ENCODE measurements around the gene IL11RA.

Gene IL11RA

DNA sequence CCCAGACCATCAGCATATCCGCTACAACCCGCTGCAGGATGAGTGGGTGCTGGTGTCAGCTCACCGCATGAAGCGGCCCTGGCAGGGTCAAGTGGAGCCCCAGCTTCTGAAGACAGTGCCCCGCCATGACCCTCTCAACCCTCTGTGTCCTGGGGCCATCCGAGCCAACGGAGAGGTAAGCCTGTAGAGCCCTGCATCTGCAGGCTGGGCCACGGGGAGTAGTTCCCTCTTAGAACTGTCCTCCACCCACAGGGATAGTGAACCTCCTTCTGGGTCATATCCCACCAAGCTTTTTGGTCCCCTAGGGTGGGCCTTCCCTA lies 4.9 kb upstream of the IL11RA start:
- FAIRE-seq (peak; percentile 65), DNase-seq (ENCODE audit: insufficient read length) (no peak)
- no peak for TF ChIP-seq TAF1 (IDR thresholded peaks at IDR 0.05; ENCODE audit: borderline replicate concordance, low read depth, low read length)
- TF ChIP-seq POLR2AphosphoS5 (IDR thresholded peaks at IDR 0.05; ENCODE audit: low read depth, low read length), result no peak
- TF ChIP-seq POLR2A (IDR thresholded peaks at IDR 0.05; ENCODE audit: low read depth, low read length), result no peak

DNA sequence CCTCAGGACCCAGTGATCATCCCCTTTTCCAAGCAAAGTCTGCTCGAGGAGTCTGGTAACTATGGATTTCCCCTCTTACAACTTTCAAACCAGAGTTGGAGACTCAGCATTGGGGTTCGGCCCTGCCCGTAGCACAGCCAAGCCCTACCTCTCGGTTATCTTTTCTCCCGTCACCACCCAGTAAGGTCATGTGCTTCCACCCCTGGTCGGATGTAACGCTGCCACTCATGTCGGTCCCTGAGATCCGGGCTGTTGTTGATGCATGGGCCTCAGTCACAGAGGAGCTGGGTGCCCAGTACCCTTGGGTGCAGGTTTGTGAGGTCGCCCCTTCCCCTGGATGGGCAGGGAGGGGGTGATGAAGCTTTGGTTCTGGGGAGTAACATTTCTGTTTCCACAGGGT lies 4.3 kb upstream of the IL11RA start:
- no peak for TF ChIP-seq TAF1 (IDR thresholded peaks at IDR 0.05; ENCODE audit: borderline replicate concordance, low read depth, low read length)
- FAIRE-seq, result no peak
- no peak for DNase-seq (ENCODE audit: insufficient read length)

DNA sequence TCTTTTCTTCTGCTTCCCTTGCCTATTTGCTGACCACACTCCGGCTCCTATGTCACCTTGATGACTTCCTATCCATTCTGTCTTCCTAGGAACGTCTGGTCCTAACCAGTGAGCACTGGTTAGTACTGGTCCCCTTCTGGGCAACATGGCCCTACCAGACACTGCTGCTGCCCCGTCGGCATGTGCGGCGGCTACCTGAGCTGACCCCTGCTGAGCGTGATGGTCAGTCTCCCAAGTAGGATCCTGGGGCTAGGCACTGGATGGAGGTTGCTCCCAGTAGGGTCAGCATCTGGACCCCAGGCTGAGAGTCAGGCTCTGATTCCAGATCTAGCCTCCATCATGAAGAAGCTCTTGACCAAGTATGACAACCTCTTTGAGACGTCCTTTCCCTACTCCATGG lies 3.3 kb upstream of the IL11RA start:
- TF ChIP-seq POLR2A (IDR thresholded peaks at IDR 0.05; ENCODE audit: low read depth, low read length), result no peak
- TF ChIP-seq TAF1 (IDR thresholded peaks at IDR 0.05; ENCODE audit: borderline replicate concordance, low read depth, low read length), result no peak
- no peak for TF ChIP-seq POLR2AphosphoS5 (IDR thresholded peaks at IDR 0.05; ENCODE audit: low read depth, low read length)
- no peak for FAIRE-seq
- DNase-seq (ENCODE audit: insufficient read length), result no peak

DNA sequence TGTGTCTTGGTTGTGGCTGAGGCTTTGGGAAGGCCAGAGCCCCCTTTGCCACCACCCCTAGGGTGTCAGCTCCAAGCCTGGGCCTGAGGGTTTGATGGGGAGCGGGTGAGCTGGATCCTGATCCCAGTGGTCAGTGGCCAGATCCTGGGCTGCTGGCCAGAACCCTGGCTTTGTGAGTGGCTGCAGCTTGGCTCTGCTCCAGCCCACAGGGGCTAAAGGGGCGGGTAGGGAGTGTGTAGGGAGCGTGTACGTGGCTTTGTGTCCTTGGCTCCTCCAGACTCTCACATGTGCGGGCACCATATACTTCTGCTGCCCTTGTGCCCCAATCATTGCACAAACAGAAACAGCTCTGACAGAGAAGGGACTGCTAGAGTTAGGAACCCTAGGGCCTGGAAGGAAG lies 1.2 kb upstream of the IL11RA start:
- DNase-seq (ENCODE audit: insufficient read length) (no peak), FAIRE-seq (no peak)
- TF ChIP-seq POLR2AphosphoS5 (IDR thresholded peaks at IDR 0.05; ENCODE audit: low read depth, low read length) (no peak), POLR2A (IDR thresholded peaks at IDR 0.05; ENCODE audit: low read depth, low read length) (no peak), TAF1 (IDR thresholded peaks at IDR 0.05; ENCODE audit: borderline replicate concordance, low read depth, low read length) (no peak)

DNA sequence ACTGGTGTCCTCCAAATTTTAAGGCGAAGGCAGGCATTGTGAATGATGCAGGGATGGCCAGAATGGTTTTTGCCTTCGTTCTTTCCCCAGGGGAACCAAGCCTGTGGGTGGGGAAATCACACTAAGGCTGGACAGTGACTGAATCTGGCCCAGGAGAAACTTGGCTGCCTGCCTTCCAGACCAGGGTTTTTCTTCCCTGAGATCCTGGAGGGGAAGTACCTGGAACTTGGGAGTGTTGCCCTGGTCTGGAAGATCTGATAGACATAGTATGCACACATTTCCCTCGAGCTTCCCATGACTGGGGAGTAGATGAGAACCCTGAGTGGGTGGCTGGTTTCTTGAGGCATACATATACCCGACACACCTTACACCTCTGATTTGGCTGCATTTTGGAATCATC lies 664 bp upstream of the IL11RA start:
- FAIRE-seq (no peak), DNase-seq (ENCODE audit: insufficient read length) (no peak)
- no peak for TF ChIP-seq POLR2A (IDR thresholded peaks at IDR 0.05; ENCODE audit: low read depth, low read length)
- TF ChIP-seq POLR2AphosphoS5 (IDR thresholded peaks at IDR 0.05; ENCODE audit: low read depth, low read length), result no peak
- no peak for TF ChIP-seq TAF1 (IDR thresholded peaks at IDR 0.05; ENCODE audit: borderline replicate concordance, low read depth, low read length)

DNA sequence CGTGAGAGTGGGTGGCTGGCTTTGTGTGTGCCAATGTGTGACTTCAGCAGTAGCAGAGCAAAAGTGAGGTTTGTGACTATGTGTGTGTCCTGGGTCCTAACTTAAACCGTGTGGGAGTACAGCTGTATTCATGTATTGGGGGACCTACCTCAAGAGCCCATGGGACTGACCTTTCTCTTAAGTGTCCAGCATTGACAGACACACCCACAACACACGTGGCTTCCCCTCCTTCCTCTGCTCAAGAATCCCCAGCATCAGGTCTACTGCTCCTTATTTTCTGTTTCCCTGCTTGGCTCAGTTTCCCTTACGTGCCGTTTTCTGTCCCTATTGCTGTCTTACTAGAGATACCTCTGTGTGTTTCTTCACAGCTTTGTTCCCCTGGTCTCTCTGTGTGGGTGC lies 616 bp downstream of the IL11RA start:
- FAIRE-seq (no peak), DNase-seq (ENCODE audit: insufficient read length) (no peak)
- TF ChIP-seq POLR2A (IDR thresholded peaks at IDR 0.05; ENCODE audit: low read depth, low read length), result no peak
- TF ChIP-seq TAF1 (IDR thresholded peaks at IDR 0.05; ENCODE audit: borderline replicate concordance, low read depth, low read length), result no peak
- TF ChIP-seq POLR2AphosphoS5 (IDR thresholded peaks at IDR 0.05; ENCODE audit: low read depth, low read length), result no peak

DNA sequence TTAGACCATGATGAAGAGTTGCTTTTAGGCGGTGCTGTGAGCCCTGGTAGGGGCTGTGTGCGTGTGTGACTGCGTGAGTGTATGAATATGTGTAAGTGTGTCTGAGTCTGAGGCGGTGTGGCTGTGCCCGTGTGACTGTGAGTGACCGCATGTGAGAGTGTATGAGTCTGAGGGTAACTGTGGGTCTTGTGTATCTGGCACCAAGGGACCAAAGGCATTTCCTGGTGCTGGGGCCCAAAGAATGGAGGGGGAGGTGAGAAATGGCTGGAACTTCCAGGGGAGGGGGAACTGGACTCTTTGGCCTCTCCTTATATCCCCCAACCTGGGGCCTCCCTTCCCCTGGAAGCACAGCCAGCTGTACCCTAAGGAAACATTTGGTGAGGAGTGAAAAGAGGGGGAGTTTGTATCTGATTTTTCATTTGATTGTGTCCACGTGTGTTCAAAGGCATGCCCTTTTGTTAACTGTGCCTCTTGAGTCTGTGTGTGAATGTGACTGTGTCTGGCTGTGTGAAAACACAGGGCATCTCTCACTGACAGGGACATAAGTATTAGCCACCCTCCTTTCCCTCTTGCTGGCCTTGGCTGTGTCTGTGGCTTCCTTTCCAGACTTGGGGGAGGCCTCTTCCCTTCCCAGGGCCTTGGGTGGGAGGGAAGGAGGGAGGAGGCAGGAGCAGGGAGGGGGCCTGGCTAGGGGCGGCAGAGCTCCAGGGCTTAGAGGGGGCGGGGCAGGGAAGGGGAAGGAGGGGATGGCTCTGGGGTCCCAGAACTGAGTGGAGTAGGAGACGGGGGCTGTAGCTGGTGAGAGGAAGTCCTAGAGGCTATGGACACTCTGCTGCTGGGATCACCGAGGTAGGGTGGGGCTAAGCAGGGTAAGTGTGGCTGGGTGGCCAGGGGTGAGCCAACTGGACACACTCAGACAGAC lies 1.4 kb downstream of the IL11RA start:
- no peak for TF ChIP-seq POLR2A (IDR thresholded peaks at IDR 0.05; ENCODE audit: low read depth, low read length)
- no peak for TF ChIP-seq TAF1 (IDR thresholded peaks at IDR 0.05; ENCODE audit: borderline replicate concordance, low read depth, low read length)
- no peak for TF ChIP-seq POLR2AphosphoS5 (IDR thresholded peaks at IDR 0.05; ENCODE audit: low read depth, low read length)
- DNase-seq (ENCODE audit: insufficient read length), result no peak
- no peak for FAIRE-seq

DNA sequence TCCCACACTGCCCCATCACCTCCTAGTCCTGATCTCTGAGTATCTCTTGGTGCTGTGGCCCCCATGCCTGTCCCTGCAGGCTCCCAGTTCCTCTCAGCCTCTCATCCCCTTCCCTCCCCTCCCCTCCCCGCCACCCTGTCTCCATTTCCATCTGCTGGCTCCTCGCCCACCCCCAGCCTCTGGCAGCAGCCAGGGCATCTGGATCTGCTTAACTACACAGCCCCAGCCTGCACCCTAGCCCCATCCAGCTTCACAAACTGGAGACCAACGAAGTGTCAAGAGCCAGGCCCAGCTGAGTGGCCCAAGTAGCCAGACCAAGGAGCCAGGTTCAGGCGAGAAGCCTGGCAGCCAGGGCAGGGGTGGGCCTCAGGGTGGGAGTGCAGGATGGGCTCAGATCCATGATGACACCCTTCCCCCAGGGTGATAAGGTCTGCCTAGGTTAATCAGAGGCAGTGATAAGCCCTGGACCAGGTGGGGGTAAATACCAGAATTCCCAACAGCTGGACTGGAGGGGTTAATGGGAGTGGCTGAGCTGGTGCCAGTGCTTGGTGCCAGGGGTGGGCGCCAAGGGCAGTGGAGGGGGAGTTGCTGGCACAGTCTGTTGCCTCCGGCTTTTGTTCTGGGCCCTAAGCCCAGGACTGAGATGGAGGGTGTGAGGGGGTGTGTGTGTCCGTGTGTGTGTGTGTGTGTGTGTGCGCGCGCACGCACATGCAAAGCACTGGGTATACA lies 2.5 kb downstream of the IL11RA start:
- FAIRE-seq (no peak), DNase-seq (ENCODE audit: insufficient read length) (no peak)
- TF ChIP-seq POLR2AphosphoS5 (IDR thresholded peaks at IDR 0.05; ENCODE audit: low read depth, low read length) (no peak), POLR2A (IDR thresholded peaks at IDR 0.05; ENCODE audit: low read depth, low read length) (no peak), TAF1 (IDR thresholded peaks at IDR 0.05; ENCODE audit: borderline replicate concordance, low read depth, low read length) (no peak)

DNA sequence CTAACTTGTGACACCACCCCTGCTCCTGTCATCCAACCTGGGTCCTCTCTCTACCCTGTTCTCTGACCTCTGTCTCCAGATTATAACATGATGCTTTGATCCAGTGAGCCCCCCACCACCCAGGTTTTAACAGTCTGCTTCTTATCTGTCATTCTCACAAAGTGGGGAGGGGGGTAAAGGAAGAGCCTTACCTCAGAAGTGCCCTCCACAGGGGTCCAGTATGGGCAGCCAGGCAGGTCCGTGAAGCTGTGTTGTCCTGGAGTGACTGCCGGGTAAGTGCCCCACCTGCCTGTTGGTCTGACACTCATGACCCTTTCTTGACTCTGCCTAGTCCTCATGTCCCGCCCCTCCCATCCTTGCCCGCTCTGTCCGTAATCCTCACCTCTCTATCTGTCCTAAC lies 3.4 kb downstream of the IL11RA start:
- DNase-seq (ENCODE audit: insufficient read length) (no peak), FAIRE-seq (no peak)
- TF ChIP-seq POLR2A (IDR thresholded peaks at IDR 0.05; ENCODE audit: low read depth, low read length) (no peak), TAF1 (IDR thresholded peaks at IDR 0.05; ENCODE audit: borderline replicate concordance, low read depth, low read length) (no peak), POLR2AphosphoS5 (IDR thresholded peaks at IDR 0.05; ENCODE audit: low read depth, low read length) (no peak)

DNA sequence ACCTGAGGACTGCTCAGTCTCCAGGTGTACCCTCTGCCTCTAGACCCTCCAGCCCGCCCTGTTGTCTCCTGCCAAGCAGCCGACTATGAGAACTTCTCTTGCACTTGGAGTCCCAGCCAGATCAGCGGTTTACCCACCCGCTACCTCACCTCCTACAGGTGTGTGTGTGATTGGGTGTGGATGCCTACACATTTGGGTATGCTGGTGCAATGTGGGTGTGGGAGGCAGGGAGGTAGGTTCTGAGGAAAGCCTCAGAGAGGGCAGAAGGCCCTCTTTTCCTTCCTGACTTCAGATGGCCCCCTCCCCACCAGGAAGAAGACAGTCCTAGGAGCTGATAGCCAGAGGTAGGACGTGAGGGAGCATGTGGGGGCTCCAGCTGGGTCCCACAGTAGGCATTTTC lies 5.0 kb downstream of the IL11RA start:
- DNase-seq (ENCODE audit: insufficient read length) (no peak), FAIRE-seq (no peak)
- TF ChIP-seq POLR2AphosphoS5 (IDR thresholded peaks at IDR 0.05; ENCODE audit: low read depth, low read length) (no peak), POLR2A (IDR thresholded peaks at IDR 0.05; ENCODE audit: low read depth, low read length) (no peak), TAF1 (IDR thresholded peaks at IDR 0.05; ENCODE audit: borderline replicate concordance, low read depth, low read length) (no peak)

DNA sequence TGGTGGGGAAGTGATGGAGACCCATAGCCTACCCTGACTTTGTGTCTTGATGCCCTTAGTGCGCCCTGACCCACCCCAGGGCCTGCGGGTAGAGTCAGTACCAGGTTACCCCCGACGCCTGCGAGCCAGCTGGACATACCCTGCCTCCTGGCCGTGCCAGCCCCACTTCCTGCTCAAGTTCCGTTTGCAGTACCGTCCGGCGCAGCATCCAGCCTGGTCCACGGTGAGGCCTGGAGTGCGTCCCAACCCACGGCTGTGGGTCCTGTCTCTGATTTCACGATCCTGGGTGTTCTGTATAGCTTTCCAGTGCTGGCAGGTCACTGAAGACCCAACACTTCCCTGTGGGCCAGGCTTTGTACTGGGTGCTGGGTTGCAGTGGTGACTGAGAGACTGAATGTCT lies 6.5 kb downstream of the IL11RA start:
- TF ChIP-seq TAF1 (IDR thresholded peaks at IDR 0.05; ENCODE audit: borderline replicate concordance, low read depth, low read length) (no peak), POLR2A (IDR thresholded peaks at IDR 0.05; ENCODE audit: low read depth, low read length) (no peak), POLR2AphosphoS5 (IDR thresholded peaks at IDR 0.05; ENCODE audit: low read depth, low read length) (no peak)
- FAIRE-seq, result no peak
- DNase-seq (ENCODE audit: insufficient read length), result no peak
